Frontal cortex (tissue), 4 donors: ENCODE results near the gene ANTXR1. TPM values are rescaled to one million over a fixed set of nuclear protein-coding genes. Genes with fewer than 3 reads are reported as not detected.

Source experiments
- DNase-seq, 2 donors: peaks; one replicate each; pipeline ENCODE4 v3.0.0; 2012; ENCODE audit warnings: low spot score in 2 of 2
- FAIRE-seq: peaks from 2 replicates; lab custom pipeline; 2012; peaks lifted over from hg19 to GRCh38; lab: Jason Lieb, UNC
- total RNA-seq: library from RNA; depleted of rRNA; stranded (reverse); fragments of >200 nt; gene quantifications from one replicate; pipeline ENCODE4 v1.2.3, GENCODE V29; 2014
- donor health status: control.
- donor health status: control.
- donor health status: control.

The ANTXR1 gene
- total RNA-seq, 1 donor from 2014 or later = 8.2 TPM

GRCh38 chr2:69119104-69119894 lies 106.3 kb downstream of the ANTXR1 start:
- FAIRE-seq (no peak), DNase-seq (no peak)

- no peak for FAIRE-seq
- no peak for DNase-seq
These were observed 109.3 kb downstream of the ANTXR1 start for GRCh38 chr2:69122271-69122670.

- DNase-seq (no peak), FAIRE-seq (no peak)
These were observed 110.2 kb downstream of the ANTXR1 start for GRCh38 chr2:69123182-69123581.

GRCh38 chr2:69124343-69124742 lies 111.4 kb downstream of the ANTXR1 start:
- no peak for DNase-seq
- FAIRE-seq = no peak

- DNase-seq (no peak), FAIRE-seq (no peak)
These were observed 112.8 kb downstream of the ANTXR1 start for GRCh38 chr2:69125816-69126215.

- DNase-seq (no peak), FAIRE-seq (no peak)
These were observed 113.4 kb downstream of the ANTXR1 start for GRCh38 chr2:69126341-69126740.

- no peak for DNase-seq
- FAIRE-seq = no peak
These were observed 118.5 kb downstream of the ANTXR1 start for GRCh38 chr2:69131452-69131851.

- DNase-seq (no peak), FAIRE-seq (no peak)
These were observed 119.2 kb downstream of the ANTXR1 start for GRCh38 chr2:69131983-69132675.

GRCh38 chr2:69132960-69133590 lies 120.1 kb downstream of the ANTXR1 start:
- FAIRE-seq = no peak

GRCh38 chr2:69133898-69134297 lies 120.9 kb downstream of the ANTXR1 start:
- FAIRE-seq (no peak), DNase-seq (no peak)

More at GRCh38 chr2:69132960-69133590, 120.1 kb downstream of the ANTXR1 start:
- DNase-seq = no peak

GRCh38 chr2:69134306-69134945 lies 121.4 kb downstream of the ANTXR1 start:
- FAIRE-seq (no peak), DNase-seq (no peak)

GRCh38 chr2:69138247-69138772 lies 125.3 kb downstream of the ANTXR1 start:
- DNase-seq = no peak

GRCh38 chr2:69138793-69139459 lies 125.9 kb downstream of the ANTXR1 start:
- FAIRE-seq = no peak
- no peak for DNase-seq

More at GRCh38 chr2:69138247-69138772, 125.3 kb downstream of the ANTXR1 start:
- FAIRE-seq = no peak

GRCh38 chr2:69139778-69140670 lies 127.0 kb downstream of the ANTXR1 start:
- FAIRE-seq (no peak), DNase-seq (no peak)

- FAIRE-seq (no peak), DNase-seq (no peak)
These were observed 128.1 kb downstream of the ANTXR1 start for GRCh38 chr2:69141061-69141460.

- FAIRE-seq (no peak), DNase-seq (no peak)
These were observed 130.9 kb downstream of the ANTXR1 start for GRCh38 chr2:69143748-69144360.

- DNase-seq = no peak
- no peak for FAIRE-seq
These were observed 132.2 kb downstream of the ANTXR1 start for GRCh38 chr2:69145204-69145603.

- DNase-seq = no peak
- FAIRE-seq = no peak
These were observed 135.0 kb downstream of the ANTXR1 start for GRCh38 chr2:69147841-69148533.
